ENCODE results near the gene SPATS2L.

The SPATS2L gene

DNA sequence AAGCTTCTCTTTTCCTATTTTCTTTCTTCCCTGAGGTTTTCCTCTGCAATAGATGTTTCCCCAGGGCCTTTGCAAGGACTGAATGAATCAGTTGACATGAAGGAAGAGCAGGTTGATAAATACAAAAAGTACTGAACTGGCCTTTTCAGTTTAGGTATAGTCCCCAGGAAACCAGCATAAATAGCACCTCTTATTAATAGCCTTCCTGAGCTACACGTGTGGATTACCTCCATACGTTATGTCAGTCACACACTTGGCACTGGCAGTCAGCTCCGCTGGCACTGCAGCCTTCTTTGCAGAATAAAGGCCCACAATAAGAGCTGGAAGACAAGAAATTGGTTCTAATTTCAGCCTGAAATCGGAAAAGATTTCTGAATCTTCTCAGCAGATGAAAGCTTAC lies 142.7 kb downstream of the SPATS2L start:
- no peak for DNase-seq

DNA sequence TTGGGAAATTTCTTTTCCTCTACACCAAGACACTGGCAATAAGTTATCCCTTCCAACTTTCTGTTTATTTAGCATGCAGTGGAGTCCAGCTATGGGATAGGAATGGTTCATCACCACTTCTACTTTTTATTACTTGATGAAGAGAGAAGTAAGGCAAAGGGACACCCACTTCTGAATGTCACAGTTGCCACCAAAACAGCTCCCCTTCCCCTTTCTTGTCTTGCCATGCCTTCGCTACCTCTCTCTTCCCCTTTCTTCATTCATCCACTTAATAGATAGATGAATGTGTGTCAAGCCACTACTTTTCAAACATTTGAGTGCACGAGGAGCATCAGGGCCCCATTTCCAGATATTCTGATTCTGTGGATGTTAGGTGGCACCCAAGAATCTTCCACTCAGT lies 143.8 kb downstream of the SPATS2L start:
- DNase-seq: no peak

DNA sequence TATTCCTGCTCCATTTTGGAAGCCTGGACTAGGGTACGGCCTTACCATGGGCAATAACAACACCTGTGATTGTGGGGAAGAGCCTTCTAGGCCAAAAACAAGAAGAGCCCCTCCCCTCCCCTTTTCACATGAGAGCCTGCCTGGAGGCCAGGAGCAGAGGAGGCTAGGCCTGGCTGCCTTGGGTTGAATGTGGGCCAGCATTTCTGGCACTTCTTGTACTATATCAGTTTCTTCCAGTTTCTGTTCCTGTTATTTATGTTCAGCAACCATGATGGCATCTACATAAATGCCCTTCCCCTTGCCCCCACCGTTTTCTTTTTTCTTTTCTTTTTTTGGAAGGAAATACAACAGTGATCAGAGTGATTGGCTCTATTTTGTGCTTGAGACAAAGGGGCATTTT lies 145.0 kb downstream of the SPATS2L start:
- DNase-seq: no peak

DNA sequence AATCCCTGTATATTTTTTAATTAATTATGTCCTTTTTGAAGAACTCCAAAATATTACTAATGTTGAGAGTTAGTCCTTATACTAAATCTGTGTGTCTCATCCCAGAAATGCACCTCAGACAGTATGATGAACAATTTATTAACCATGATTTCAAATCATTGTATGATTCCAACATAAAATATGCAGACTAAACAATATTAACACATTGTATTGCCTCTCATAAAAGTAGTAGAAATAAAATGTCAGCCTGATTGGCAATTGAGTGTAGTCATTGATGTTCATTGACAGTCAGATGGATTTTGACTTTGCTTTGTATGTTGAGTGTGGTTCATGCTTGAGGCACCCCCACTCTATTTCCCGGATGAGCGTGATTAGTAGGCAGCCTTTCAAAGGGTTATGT lies 145.9 kb downstream of the SPATS2L start:
- no peak for DNase-seq

DNA sequence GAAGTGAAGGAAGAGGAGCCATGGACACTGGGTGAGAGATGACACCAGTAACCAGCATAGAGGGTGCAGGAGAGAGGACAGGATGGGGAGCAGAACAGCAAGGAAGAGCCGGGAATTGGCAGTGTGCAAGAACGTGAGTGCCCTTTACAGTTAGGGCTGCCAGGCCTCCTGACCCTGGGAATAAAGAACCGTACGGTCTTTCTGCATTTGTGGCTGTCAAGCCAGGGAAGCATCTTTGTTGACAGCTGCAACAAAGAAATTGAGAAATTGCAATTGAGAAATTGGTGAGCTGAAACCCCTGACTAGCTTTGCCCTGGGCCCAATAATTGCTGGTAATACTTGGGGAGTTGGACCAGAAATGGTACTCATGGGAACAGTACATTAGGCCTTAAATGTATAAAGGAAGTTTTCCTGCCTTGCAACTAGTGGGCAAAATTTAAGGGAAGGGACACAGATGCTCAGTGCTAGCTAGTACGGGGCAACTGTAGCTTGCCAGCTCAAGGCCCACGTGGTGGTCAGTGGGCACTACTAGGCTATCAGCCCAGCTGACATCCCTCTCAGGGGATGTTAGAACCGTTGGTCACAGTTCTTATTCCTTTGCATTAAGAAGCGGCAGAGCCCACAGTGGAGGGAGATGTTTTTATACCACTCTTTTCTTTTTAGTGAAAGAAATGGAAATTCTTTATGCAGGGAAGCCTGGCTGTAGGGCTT lies 146.8 kb downstream of the SPATS2L start:
- no peak for DNase-seq

DNA sequence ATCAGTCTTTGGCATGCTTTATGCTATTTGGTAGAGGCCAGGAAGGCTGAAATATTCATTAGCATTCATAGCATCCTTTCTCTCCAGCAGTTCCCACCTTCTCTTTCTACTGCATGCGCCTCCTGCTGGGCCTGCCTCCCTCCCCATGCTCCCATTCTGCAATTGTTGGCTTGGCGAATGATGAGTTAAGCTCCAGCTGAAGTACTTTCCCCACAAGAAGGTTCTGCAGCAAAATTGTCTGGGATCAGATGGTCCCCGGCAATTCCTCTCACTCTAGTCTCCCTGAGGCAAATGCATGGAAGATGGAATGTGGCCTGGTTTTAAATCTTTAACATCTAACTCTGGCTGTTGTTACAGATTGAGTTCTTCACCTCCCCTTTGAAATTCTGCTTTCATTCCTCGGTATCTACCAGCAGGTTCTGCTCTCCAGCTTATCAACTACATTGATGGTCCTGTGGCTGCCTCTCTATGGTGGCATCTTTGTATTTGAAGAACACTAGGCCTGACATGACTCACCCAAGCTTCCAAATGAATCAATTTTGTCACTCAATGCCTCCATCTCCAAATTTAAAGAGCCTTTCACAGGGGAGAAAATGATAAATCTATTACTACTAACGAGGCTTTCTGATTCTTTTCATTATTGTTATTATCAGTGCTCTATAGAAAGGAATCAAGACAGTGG lies 147.5 kb downstream of the SPATS2L start:
- no peak for DNase-seq

DNA sequence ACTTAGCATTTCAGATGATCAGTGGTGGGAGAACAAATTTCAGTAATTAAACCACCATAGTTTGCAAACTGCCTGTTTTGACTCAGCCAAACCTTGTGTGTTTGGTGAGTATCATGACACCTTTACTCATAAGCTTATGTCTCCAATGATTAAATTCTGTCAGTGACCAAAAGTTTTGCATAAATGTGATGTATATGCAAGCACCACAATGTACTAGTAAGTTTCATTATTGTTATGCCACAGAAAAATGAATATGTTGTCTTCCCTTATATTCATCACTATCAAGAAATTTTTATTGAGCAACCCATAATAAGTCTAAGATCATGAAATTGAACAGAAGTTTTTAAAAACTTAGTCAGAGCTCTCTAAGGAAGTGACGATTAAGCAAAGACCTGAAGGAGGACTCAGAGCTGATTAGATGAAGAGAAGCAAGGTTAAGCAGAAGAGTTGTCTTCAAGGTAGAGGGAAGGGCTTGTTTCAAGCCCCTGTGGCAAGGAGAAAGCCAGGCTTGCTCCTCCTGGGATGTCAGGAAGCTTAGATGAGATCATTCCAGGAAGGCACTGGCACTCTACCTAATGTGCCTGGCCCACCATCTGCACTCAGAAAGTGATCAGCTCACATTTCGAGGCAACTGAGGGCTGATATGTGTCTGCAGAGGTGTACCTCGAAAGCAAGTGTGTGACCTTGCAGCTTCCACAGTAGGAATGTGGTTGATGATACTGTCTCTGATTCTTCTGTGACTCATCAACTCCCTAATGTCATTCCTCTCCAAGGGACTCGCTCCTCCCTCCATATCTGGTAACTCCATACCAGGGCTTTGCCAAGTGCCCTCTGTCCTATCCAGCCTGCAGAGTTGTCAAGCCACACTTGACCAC lies 148.7 kb downstream of the SPATS2L start:
- no peak for DNase-seq

DNA sequence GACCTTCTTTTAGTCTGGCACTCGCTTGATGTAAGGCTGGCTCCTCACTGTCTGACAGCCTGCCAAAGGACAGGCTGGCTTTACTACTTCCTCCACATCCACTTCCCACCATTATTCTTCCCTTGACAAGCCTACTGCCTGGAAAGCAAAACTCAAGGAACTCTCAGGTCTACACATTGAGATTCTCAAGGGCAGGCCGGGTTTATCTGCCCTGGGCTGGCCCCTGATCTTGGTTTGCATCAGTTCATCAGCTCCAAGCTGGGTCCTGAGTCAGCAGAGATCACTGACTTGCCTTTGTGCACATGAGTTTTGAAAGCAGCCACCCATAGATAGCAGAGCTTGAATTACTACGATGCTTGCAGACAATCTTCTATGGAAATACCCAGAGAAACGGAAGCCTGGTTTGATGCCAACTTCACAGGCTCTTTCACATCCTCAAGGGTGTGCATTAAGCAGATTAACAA lies 149.5 kb downstream of the SPATS2L start:
- no peak for DNase-seq

DNA sequence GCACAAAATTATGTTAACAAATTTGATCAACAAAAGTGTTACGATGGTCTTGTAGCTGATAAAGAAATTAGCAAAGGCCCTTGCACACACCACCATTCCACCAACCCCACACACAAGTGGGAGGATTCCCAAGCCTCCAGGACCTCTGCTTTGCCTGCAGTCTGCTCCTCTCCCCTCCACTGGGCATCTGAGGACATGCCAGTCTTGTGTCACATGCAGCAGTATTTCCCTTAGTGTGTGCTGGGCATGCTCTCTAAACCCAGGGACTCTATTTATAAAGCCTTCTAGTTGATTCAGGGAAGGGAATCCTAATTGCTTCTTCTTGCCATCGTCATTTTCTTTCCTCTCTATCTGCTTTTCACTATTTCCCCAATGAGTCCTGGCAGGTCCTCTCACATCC lies 150.1 kb downstream of the SPATS2L start:
- DNase-seq: no peak

DNA sequence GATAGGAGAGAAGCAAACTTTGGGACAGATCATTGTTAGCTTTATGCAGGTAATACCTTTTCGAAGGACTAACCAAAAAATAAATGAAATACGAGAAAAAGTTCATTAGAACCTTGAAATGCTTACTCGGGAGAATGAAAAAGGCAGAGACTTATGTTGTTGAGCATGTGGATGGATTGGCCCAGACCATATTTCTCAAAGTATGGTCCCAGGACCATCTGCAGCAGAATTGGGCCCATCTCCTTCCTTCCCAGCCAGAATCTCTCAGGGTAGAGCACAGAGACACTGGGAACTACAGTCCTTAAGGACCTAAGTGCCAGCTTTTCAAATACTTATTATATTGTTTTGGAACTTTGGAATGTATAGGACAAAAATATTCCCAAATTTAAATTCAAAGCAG lies 152.6 kb downstream of the SPATS2L start:
- DNase-seq: no peak

DNA sequence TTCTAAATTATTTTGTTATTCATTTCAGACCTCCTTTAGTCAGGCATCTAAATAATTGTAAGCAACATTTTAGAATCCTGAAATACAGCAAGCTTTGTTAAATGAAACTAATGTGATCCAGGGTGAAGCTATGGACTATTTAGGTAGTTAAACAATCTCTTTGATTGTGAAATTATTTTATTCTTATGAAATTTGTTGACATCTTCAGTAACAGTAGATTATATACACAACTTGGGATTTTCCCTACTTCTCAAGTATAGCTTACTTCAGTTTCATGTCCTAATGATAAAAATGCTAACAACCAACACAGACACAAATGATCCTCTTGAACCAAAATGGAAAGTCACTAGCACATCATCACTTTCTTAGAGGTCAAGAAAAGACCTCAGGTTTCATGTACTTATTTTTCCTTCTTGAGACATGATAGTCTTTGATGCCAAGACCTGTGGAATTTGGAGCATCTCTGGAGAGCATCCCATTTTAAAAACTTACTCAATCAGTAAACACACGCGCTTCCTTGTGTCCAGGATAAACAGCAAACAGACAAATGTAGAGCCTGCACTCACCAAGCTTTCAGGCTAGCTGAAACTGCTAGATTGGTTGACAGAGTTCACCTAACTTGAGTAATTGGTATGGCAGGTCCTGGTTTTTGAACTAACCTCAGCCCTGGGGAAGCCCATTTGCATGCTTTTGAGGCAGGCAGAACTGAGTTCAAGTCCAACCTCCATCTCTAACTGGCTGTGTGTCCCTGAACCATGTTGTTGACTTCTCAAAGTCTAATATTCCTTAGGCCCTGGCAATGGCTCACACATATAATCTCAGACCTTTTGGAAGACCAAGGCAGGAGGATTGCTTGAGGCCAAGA lies 155.6 kb downstream of the SPATS2L start:
- DNase-seq: no peak

DNA sequence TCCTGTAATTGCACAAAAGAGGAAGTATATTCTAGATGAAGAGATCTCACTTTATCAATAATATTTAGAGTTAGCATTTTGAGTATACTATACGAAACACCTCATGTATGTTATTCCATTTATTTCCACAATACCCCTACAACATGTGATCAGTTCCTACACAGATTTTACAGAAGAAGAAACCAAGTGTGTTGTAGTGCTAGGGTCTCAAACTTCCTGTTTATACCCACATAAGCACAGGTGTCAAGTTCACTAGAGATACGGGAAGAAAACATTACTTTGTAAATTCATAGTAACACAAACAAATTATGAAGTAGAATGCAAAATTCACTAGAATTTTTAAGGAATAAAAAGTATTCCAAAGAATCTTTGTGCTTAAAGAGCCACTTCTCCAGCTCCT lies 157.0 kb downstream of the SPATS2L start:
- no peak for DNase-seq

DNA sequence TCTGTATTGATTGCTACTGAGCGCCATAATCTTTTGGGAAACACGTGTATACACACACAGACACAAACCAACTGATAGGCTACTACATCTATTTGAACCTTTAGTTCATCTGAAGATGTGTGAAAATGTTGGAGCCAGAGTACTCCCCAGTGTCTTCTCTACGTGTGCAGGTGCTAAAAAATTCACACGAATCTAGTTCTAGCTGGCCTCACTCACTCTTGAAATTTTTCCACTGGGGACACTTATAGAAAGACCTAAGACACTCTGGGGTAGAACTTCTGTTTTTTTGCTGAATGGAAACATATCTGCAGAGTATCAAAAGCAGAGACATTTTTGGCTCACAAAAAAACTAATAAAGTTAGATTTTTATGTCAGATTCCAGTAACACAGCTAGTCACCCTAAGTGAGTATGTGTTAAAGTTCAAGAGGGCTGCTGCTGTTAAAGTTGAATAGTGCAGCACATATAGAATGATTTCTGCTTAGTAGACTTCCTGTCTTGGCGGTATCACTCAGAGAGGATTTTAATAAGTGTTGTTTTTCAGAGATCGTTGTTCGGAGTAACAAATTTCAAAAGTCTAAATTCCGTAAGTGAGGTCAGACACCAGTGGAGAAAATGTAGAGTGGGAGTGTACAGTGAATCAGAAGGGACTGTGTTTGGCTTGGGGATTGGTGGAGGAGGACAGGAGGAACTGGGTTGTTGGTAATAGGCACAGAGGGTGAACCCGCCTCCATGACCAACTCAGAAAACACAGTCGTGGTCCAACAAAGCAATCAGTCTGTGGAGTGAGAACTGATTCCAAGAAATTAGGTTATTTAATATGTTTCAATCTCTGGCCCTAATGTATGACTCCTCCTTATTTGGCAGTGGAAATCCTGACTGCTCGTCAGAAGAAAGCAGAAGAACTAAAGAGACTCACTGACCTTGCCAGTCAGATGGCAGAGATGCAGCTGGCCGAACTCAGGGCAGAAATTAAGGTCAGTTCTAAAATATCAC lies 160.2 kb downstream of the SPATS2L start:
- DNase-seq: no peak

DNA sequence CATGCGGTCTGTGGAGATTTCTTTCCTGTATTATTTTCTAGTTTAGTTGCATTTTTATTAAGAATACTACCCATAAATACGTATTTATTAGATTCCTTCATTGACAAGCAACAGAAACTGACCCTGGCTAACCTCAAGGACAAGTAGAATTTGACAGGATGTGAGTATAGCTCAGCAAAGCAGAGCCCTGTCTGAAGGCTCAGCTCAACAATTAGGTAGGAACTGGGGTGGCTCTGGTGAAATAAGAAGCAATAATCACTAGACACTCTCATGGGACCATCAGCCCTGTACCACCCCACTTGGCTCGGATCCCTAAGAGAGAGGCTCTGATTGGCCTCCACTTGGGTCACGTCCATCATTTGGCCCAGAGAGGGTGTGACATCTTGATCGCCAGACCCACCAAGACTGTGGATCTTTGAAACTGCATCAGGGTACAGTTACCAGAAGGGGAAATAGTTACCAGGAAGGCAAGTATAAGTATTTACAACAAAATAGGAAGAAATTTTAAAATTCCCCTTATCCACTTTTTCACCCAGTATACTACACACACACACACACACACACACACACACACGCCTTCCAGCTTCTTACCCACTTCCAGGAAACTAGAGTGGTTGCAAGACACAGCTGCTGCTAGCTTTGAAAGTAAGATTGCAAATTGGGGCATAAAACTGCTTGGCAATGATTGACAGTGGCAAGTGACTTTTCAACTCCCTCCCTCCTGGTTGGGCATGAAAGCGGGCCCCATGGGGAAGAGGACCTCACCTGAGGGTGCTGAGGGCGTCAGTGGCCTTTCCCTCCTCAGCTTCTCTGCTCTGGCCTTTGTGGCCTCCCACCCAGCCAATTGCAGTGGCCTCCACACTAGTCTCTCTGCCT lies 161.6 kb downstream of the SPATS2L start:
- no peak for DNase-seq

DNA sequence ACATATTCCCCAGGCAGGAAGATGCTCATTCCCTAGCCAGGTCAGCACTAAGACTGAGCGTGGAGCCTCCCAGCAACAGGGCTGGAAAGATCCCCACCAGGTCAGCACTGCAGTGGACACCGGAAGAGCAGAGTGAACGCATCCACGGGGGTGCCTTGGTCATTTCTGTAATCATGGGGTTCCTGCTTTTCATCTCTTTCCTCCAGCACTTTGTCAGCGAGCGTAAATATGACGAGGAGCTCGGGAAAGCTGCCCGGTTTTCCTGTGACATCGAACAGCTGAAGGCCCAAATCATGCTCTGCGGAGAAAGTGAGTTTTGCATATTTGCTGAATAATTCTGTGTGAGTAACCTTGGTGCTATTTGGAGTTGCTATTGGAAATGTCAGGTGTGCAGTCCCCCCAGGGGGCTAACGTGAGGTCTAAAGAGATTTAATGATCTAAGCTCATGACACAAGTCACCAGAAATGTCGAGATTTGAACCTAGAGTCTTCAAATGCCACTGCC lies 163.3 kb downstream of the SPATS2L start:
- DNase-seq: no peak

DNA sequence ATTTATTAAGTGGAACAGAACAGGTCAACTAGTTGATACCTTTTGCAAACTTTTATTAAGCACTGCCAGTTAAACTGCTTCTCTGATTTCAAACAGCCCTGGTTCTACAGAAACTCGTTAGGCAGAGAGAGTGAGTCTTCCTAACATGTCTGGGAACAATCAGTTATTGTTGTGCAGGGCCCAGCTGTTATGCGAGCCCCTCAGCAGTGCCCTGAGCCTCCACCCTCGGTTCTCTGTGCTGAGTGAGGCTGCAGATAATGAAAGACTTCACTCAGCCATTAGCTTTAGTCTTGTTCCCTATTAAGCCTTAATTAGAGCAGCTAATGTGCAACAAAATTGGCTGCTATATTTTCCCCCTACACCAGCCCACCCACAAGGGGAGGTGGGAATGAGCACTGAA lies 163.7 kb downstream of the SPATS2L start:
- DNase-seq: no peak

DNA sequence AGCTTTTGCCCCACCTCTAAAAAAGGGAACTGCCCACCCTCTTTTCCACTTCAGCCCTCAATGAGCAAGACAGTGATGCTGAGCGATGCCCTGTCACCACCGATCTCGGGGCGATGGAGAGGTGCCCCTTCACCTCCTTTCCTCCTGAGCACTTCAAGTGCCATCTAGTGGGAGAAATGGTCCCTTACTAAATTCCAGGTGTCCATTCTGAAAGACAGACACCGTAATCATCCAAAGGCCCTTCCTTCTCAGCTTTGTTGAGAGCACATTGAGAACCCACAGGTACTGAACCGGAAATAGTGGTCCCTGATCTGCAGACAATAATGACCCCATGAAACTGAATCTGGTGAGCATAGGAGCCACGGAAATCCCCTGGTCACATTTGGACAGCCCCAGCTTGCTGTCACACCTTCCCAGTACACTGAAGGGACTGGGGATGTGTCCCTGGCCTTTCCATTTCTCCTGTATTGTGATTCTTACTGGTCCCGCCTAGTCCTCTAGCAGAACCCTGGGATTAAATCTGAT lies 164.9 kb downstream of the SPATS2L start:
- DNase-seq: no peak

DNA sequence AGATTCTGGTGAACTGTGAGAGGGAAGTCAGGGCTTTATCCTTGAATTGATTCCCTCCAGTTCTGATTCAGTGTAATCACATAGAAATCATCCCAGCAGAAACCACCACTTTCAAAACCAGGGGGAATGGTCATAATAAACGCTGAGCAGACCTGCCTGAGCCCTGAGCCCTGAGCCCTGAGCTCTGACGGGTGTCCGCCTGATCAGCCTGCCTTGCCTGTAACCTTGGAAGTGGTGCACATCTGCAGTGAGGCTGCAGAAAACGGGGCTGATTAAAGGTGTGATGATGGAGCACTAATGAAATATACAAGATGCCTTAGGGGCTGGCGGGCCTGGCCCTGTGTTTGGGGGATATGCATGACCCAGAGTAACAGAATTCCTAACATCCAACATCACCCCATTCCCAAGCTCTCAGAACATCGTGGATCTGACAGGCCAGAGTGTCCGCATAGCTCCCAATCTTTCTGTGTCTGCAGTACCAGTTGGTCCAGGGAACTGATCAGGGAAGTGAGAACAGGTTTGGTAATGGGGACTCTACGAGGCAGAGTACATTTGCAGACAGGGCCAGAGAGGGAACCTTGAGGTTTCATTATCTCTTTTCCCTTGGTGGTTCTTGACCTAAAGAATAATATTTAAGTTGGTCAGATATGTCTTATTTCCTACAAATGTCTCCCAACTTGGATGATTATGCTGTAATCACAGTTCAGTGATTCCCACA lies 165.6 kb downstream of the SPATS2L start:
- DNase-seq: no peak

DNA sequence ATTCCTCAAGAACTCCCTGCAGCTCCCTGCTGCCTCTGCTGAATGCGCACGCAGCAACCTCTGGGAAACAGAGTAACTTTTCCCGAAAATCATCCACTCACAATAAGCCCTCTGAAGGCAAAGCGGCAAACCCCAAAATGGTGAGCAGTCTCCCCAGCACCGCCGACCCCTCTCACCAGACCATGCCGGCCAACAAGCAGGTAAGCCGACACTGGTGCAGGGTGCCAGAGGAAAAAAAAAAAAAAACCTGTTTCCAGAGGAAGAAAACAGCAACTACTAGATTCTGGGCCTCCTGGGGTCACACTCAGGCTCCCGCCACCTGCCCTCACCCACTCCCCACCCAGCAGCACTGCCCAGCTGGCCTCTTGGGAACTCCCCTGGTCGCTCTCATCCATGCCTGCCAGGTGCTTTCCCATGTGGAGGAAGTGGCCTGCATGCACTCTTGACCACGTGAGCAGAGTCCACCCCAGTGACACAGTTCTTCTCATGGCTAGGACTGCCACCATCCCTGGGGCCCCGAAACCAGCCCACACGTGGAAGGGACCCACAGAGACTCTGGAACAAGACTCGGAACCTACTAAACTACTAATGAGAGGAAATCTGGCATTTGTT lies 166.5 kb downstream of the SPATS2L start:
- DNase-seq: no peak
